K562 (cell line): ENCODE measurements around the gene SYNE2. TPM values are rescaled to one million over a fixed set of nuclear protein-coding genes. Genes with fewer than 3 reads are reported as not detected.

ENCODE experiments used
- ATAC-seq: fragments of 200-7000 bp; cut with Tn5 transposase; 3 replicates; pipeline ENCODE4 v1.9.1; 2020; ENCODE audit warnings: moderate library complexity
- BruUV-seq: library from RNA; stranded (reverse); fragments of 400-500 nt; replicated peaks from 2 replicates; lab custom pipeline; 2021; lab: Mats Ljungman, UMichigan
- CTCF ChIA-PET: fragments of 300-600 bp; formaldehyde crosslinking; extraction: SDS; loops from one replicate; lab custom pipeline; 2021; ENCODE audit warnings: low intra/inter-chr PET ratio; lab: Yijun Ruan, JAX
- POLR2A ChIA-PET: fragments of 300-600, 350-650 bp; sonication (Branson Sonifier 250); formaldehyde crosslinking; extraction: SDS; loops from one replicate; lab custom pipeline; 2021; ENCODE audit warnings: antibody characterized with exemption, inconsistent platforms; lab: Yijun Ruan, JAX
- DNase-seq, 4 experiments: peaks; one replicate each; pipeline versions ENCODE4 v3.0.0 to v3.0.0-alpha.2; 2011 to 2018; ENCODE audit warnings: low spot score in 3 of 4, mixed read lengths in 3 of 4; ENCODE audit errors: extremely low read depth in 1 of 4
- FAIRE-seq: peaks from 2 replicates; lab custom pipeline; 2011; peaks lifted over from hg19 to GRCh38; lab: Jason Lieb, UNC
- H2AFZ ChIP-seq: 2 replicates; pipeline ENCODE4 v1.6.0; 2011; ENCODE audit warnings: low read depth, low read length, control low read depth, inconsistent platforms
- H3K27ac ChIP-seq: fragments of 200-600 bp; 3 replicates; pipeline ENCODE4 v1.8.0; 2011; ENCODE audit warnings: low read depth, mild to moderate bottlenecking, control low read depth, inconsistent platforms, low read length, moderate library complexity, mixed read lengths; ENCODE audit errors: extremely low read depth
- H3K27me3 ChIP-seq, 2 experiments: fragments of 300-600 bp in 1 of 2; 2 replicates in 1 of 2; 3 replicates in 1 of 2; pipeline versions ENCODE4 v1.6.0 to v1.8.0; 2011; ENCODE audit warnings: inconsistent platforms in 2 of 2, low read length in 2 of 2, mild to moderate bottlenecking in 1 of 2, mixed read lengths in 1 of 2, moderate library complexity in 1 of 2; ENCODE audit not compliant: control insufficient read depth in 2 of 2, insufficient read depth in 2 of 2
- H3K36me3 ChIP-seq: fragments of 300-600 bp; 3 replicates; pipeline ENCODE4 v1.8.0; 2011; ENCODE audit warnings: mild to moderate bottlenecking, low read length, inconsistent platforms; ENCODE audit not compliant: control insufficient read depth, insufficient read depth
- H3K4me1 ChIP-seq, 2 experiments: fragments of 200-600 bp in 1 of 2; replicated peaks in 1 of 2; 2 replicates in 1 of 2; 3 replicates in 1 of 2; pipeline versions ENCODE4 v1.5.1 to v1.8.0; 2011; ENCODE audit warnings: inconsistent platforms in 2 of 2, low read length in 2 of 2, mild to moderate bottlenecking in 1 of 2, mixed read lengths in 1 of 2, moderate library complexity in 1 of 2; ENCODE audit not compliant: control insufficient read depth in 2 of 2, insufficient read depth in 2 of 2
- H3K4me2 ChIP-seq: 2 replicates; pipeline ENCODE4 v1.6.1; 2011; ENCODE audit warnings: low read length, control low read depth, inconsistent platforms, mixed read lengths; ENCODE audit not compliant: insufficient read depth
- H3K4me3 ChIP-seq: fragments of 200-600 bp; sonication (generic), shearing (Covaris generic); 2 replicates; pipeline ENCODE4 v1.5.1; 2016; ENCODE audit warnings: control low read depth, inconsistent platforms
- H3K79me2 ChIP-seq: fragments of 200-600 bp; 3 replicates; pipeline ENCODE4 v1.8.0; 2011; ENCODE audit warnings: low read length, inconsistent platforms; ENCODE audit not compliant: control insufficient read depth, insufficient read depth
- H3K9ac ChIP-seq, 2 experiments: 2 replicates each; pipeline versions ENCODE4 v1.6.0 to v1.6.1; 2011; ENCODE audit warnings: low read depth in 2 of 2, low read length in 2 of 2, control low read depth in 1 of 2, inconsistent platforms in 1 of 2, mild to moderate bottlenecking in 1 of 2, mixed read lengths in 1 of 2; ENCODE audit not compliant: insufficient read depth in 1 of 2
- H3K9me1 ChIP-seq: one replicate; pipeline ENCODE4 v1.6.0; 2011; ENCODE audit warnings: inconsistent platforms, mild to moderate bottlenecking, low read length, moderate library complexity; ENCODE audit not compliant: control insufficient read depth, insufficient read depth
- H3K9me3 ChIP-seq: replicated peaks from 2 replicates; pipeline ENCODE4 v1.5.1; 2011; ENCODE audit warnings: low read depth, low read length, inconsistent platforms; ENCODE audit not compliant: control insufficient read depth, insufficient read depth
- H4K20me1 ChIP-seq: replicated peaks from 2 replicates; pipeline ENCODE4 v1.6.1; 2011; ENCODE audit warnings: low read length, inconsistent platforms, mixed read lengths; ENCODE audit not compliant: control insufficient read depth, insufficient read depth
- CBFA2T2 ChIP-seq: fragments of 450-650 bp; conservative IDR thresholded peaks from 2 replicates; pipeline ENCODE4 v1.6.1; 2017; ENCODE audit warnings: mild to moderate bottlenecking
- EP300 ChIP-seq: IDR thresholded peaks from 2 replicates; pipeline ENCODE4 v1.6.1; 2012; ENCODE audit warnings: low read length, improper control_type of control experiment
- EP400 ChIP-seq: fragments of 450-650 bp; IDR thresholded peaks from 2 replicates; pipeline ENCODE4 v1.6.1; 2017; ENCODE audit warnings: antibody characterized with exemption, mild to moderate bottlenecking, moderate library complexity
- MECOM ChIP-seq: fragments of 250-450 bp; sonication (Bioruptor Pico); IDR thresholded peaks from 2 replicates; pipeline ENCODE4 v1.8.0; 2022; ENCODE audit warnings: inconsistent platforms
- NELFE ChIP-seq: IDR thresholded peaks from 2 replicates; pipeline ENCODE4 v1.6.1; 2011; ENCODE audit warnings: mild to moderate bottlenecking; ENCODE audit not compliant: insufficient read depth, insufficient read length
- RBM25 ChIP-seq: fragments of 200-400 bp; formaldehyde crosslinking; IDR thresholded peaks from 2 replicates; pipeline ENCODE4 v1.6.1; 2018; ENCODE audit warnings: low read length, low read depth, moderate library complexity; ENCODE audit not compliant: severe bottlenecking
- ZBTB2 ChIP-seq: fragments of 450-650 bp; IDR thresholded peaks from 2 replicates; pipeline ENCODE4 v1.6.1; 2016; ENCODE audit warnings: antibody characterized with exemption
- ZFX ChIP-seq: sonication (generic); formaldehyde crosslinking; IDR thresholded peaks from 2 replicates; pipeline ENCODE4 v1.8.0; 2022; ENCODE audit warnings: mild to moderate bottlenecking, missing genetic modification reagents, moderate library complexity
- ZNF165 ChIP-seq: fragments of 250-450 bp; sonication (Bioruptor Pico); IDR thresholded peaks from 2 replicates; pipeline ENCODE4 v1.4.0; 2020; ENCODE audit warnings: borderline replicate concordance
- ZNF274 ChIP-seq: IDR thresholded peaks from 2 replicates; pipeline ENCODE4 v1.6.1; 2011; ENCODE audit warnings: low read depth, mild to moderate bottlenecking, low read length, moderate library complexity, borderline replicate concordance
- WGBS: fragments of 100-300 bp; shearing (Covaris generic); methylation state at CpG from one replicate; pipeline ENCODE4 v1.1.6; 2016; ENCODE audit warnings: low coverage, mixed read lengths; ENCODE audit not compliant: insufficient coverage; ENCODE audit errors: missing lambda C conversion rate; 5-methylcytosine and 5-hydroxymethylcytosine counted together
- in situ Hi-C: fragments of 300-500 bp; cut with MboI; formaldehyde crosslinking; loops from 4 replicates; pipeline ENCODE4 v1.15.0; 2018; ENCODE audit warnings: inconsistent platforms, mixed read lengths
- intact Hi-C: fragments of 100-400 bp; cut with micrococcal nuclease; formaldehyde crosslinking; loops from 2 replicates; pipeline ENCODE4 v1.14.2; 2022
- polyA plus RNA-seq, 8 experiments: library from polyadenylated mRNA; depleted of rRNA in 4 of 8; stranded (reverse) in 5 of 8; unstranded in 3 of 8; fragments of >200 nt; fragmentation: Nextera tagmentation in 2 of 8; fragmentation: Illumina TruSeq in 1 of 8; extraction: Ambion mirVana in 2 of 8; extraction: Trizol in 1 of 8; gene quantifications; 2 replicates each; pipeline versions ENCODE4 v1.2.1 to v1.2.3, GENCODE V29; 2011 to 2014; ENCODE audit warnings: inconsistent platforms in 1 of 8, missing spikeins in 1 of 8
- total RNA-seq, 7 experiments: library from RNA; depleted of rRNA in 6 of 7; stranded (reverse); fragments of >200 nt in 6 of 7; fragmentation: Illumina TruSeq in 2 of 7; extraction: Trizol in 2 of 7; gene quantifications; 2 replicates each; pipeline versions ENCODE4 v1.2.1 to v1.2.3, GENCODE V29; 2011 to 2021; ENCODE audit warnings: low replicate concordance in 1 of 7
- TF ChIP-seq, protein P1 (sequence below): fragments of 450-650 bp; formaldehyde crosslinking; IDR thresholded peaks from 2 replicates; pipeline ENCODE4 v1.4.0; 2022; ENCODE audit warnings: mild to moderate bottlenecking, moderate library complexity

Gene SYNE2
- total and polyA plus RNA-seq, 9 of the 15 experiments (the other 6 are each of a cell fraction or from before 2014, with no cell fraction given): 0.06 to 0.53 (median 0.11) TPM

- DNase-seq: no peak
- intact Hi-C loops: no loop called here
- no peak for TF ChIP-seq MECOM (CRISPR knock-in tag)
- peaks cover 0 to 4% of the 10 kb centered on the region in 2 experiments; a peak in 1 of 5 replicates for H3K27me3 ChIP-seq
- ChIA-PET CTCF (no interaction called here), POLR2A (no interaction called here)
- no peak for ATAC-seq
- no peaks in the 10 kb centered on the region for H4K20me1 ChIP-seq
- no peaks in the 10 kb centered on the region for H3K79me2 ChIP-seq
- no TSS peak for BruUV-seq
- WGBS: 0% methylated on average over 2 of the region's 2 CpGs
- in situ Hi-C loops: no loop called here
- no peak overlapping the region for H3K27ac ChIP-seq
- no peaks in the 10 kb centered on the region for H3K36me3 ChIP-seq
- H3K4me2 ChIP-seq: no peak overlapping the region
- no peak for FAIRE-seq
- H2AFZ ChIP-seq: no peak overlapping the region
- H3K9me1 ChIP-seq: no peaks in the 10 kb centered on the region
- no peaks in the 10 kb centered on the region for H3K9me3 ChIP-seq
- H3K4me1 ChIP-seq: no peaks in the 10 kb centered on the region
- H3K9ac ChIP-seq: no peak overlapping the region
- no peak overlapping the region for H3K4me3 ChIP-seq
These were observed 254.6 kb downstream of the SYNE2 start for GRCh38 chr14:64107438-64107837.

DNA sequence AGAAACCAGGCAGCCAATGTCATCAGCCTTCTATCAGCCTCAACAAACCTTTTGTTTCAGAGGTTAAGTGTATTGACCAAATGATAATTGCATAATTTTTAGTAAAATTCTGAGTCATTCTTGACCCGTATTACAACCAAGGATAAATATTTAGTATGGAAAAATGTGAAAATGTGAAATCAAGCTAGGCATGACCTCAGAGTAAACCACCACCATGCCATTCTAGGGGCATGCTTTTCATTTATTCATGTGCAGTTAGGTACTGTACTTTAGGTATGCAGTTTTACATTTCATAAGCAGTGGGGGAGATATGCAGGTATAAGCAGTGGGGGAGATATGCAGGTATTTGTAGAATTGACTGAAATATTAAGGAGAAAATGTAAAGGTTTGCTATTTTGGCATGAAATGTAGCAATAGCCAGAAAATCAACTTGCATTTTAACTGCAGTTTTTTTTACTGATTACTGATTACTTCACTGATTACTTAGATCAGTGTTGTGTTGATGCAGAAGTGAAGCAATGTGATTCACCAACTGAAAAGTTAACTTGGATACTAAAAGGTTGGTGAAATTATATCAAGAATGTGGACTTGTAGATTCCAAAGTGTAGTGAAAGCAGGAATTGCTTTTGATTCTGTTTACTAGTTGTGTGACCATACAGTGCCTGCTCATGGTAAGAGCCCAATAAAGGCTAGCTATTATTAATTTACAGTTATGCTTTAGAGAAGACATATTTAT, 257.2 kb downstream of the SYNE2 start:
- no peak overlapping the region for H3K4me3 ChIP-seq
- H3K27ac ChIP-seq: no peak overlapping the region
- H3K4me2 ChIP-seq: no peak overlapping the region
- ATAC-seq (no peak), DNase-seq (no peak), FAIRE-seq (no peak)
- ChIA-PET POLR2A (interaction anchor here (0.7 kb wide), 1 partner anchor 13 kb away, joined by 3 read pairs; no protein-coding TSS in a partner anchor), CTCF (no interaction called here)
- H3K79me2 ChIP-seq: no peaks in the 10 kb centered on the region
- no peaks in the 10 kb centered on the region for H3K36me3 ChIP-seq
- TF ChIP-seq NELFE (no peak), ZFX (no peak), ZBTB2 (no peak), ZNF274 (no peak), RBM25 (no peak), ZNF165 (no peak), CBFA2T2 (no peak), EP400 (no peak), EP300 (no peak)
- TF ChIP-seq, protein P1, sequence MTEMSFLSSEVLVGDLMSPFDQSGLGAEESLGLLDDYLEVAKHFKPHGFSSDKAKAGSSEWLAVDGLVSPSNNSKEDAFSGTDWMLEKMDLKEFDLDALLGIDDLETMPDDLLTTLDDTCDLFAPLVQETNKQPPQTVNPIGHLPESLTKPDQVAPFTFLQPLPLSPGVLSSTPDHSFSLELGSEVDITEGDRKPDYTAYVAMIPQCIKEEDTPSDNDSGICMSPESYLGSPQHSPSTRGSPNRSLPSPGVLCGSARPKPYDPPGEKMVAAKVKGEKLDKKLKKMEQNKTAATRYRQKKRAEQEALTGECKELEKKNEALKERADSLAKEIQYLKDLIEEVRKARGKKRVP: no peak
- 0% methylated on average over 1 of the region's 1 CpG for WGBS
- H3K9me3 ChIP-seq: no peaks in the 10 kb centered on the region
- in situ Hi-C loops (no loop called here), intact Hi-C loops (no loop called here)
- BruUV-seq: no TSS peak
- no peak overlapping the region for H3K9ac ChIP-seq
- H3K27me3 ChIP-seq: peaks cover 0 to 20% of the 10 kb centered on the region in 2 experiments; a peak in 3 of 5 replicates
- 0 out of 2 replicates have a peak, but pooled peaks cover 3% of the 10 kb centered on the region for H4K20me1 ChIP-seq
- H3K4me1 ChIP-seq: no peaks in the 10 kb centered on the region; a peak in 1 of 5 replicates
- H3K9me1 ChIP-seq: no peaks in the 10 kb centered on the region
- H2AFZ ChIP-seq: no peak overlapping the region
